RCC 7860 (cell line): ENCODE measurements around the gene NAXE.
A peak's percentile ranks its signal among the peaks of the same experiment; 100 is the strongest.
"Not testable (repeated sequence)": the region's sequence is repeated elsewhere in the genome, so short reads cannot be mapped to it uniquely, and the experiment has no call there.

Source experiments
- DNase-seq: peaks from one replicate; pipeline ENCODE4 v3.0.0-alpha.2; 2015; ENCODE audit warnings: low spot score
- FAIRE-seq: peaks from 2 replicates; lab custom pipeline; 2012; peaks lifted over from hg19 to GRCh38; lab: Jason Lieb, UNC

NAXE gene

DNA sequence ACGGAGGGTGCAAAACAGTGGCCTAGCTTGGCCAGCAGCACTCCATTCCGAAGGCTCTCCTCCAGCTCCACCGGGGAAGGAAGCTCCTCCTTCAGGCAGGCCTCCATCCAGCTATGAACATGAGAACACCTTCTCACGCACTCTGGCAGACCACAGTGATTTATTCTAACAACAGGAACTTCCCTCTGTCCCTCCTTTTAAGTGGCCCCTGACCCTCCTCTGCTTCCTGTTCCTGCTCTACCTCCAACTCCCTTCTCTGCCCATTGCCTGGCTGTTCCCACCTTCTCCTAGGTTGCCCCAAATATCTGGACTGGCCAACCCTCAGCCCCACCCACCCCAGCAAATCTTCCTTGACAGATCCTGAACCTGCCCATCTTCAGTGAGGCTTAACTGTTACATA lies 25.1 kb upstream of the NAXE start:
- FAIRE-seq = no peak
- no peak for DNase-seq

DNA sequence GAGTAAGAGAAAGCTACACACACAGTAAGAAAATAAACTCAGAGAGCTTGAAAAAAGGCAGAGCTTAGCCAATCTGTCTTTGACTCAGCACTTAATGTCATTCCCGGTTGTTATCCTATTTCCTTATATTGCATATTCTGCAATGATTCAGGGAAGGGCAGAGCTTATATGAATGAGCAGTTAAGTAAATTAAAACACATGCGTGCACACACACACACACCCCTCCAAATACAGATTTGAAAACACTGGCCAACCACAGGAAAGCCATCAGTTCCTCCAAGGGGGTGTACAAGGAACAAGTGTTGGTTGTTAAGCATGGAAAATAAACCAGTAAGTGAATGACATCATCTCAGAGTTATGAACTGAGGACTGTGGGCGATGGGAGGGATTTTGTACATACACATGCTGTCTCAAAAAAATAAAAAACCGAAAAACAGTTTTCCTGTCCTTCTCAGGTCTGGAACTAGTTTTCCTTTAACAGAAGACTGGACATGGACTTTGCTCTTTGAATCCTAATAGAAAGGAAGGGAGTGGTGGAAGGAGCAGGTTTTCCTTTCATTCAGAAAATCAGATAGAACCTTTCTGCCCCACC lies 20.2 kb upstream of the NAXE start:
- DNase-seq = peak; percentile 81
- FAIRE-seq = peak; percentile 56

DNA sequence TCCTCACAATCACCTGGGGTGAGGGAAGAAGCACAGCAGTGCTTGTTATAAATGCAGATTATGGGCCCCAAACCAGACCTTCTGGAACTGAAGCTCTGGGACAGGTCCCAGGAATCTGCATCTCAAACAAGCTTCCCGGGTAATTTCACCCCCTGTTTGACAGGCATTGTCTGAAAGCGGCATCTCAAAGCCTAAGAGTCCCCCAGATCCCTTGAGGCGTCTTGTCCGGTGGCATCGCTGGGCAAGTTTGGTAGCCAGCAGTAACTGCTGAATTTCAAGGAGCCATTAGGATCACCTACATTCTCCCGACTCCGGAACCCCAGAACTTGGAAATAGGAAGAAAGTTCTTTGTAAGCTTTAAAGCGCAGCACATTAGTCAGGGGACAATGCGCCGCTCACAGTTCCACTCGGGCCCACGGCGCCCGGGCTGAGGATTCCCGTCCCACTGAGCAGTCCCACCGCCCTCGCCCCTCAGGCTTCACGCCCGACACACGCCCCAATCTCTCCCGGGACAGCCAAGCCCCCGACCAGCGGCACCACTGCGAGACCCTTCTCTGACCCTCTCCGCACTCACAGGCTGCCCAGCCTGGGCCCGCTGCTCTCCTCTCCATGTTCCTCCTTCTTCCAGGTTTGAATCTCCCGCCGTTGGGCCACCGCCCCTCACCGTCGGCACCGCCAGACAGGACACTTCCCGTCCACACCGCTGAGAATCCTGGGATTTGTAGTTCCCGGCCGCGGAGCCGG lies 19.5 kb upstream of the NAXE start, which contains the start of gene IQGAP3:
Gene IQGAP3 (minus strand): TSS at position 647 of the 744 bp plus-strand sequence. CDS start 36 bp downstream, at position 611.
- FAIRE-seq (no peak), DNase-seq (peak; percentile 71)

DNA sequence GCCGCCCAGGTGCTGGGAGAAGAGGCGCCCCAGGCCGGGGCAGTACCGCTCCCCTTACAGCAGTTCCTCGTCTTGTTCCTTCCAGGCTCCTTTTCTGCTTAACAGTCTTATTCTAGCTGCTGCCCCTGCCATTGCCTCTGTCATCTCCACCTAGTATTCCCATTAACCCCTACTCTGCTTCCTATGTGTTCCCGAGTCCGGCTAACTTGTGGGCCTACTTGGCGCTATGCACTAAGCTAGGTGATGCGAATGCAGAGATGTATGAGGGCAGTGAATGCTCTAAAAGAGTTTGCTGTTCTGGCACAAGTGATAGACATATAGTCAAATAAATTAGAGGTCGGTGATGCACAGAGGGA lies 18.9 kb upstream of the NAXE start:
- no peak for FAIRE-seq
- DNase-seq = no peak

- no peak for DNase-seq
- FAIRE-seq = no peak
Observed at GRCh38 chr1:156574039-156574633, 17.4 kb upstream of the NAXE start.

DNA sequence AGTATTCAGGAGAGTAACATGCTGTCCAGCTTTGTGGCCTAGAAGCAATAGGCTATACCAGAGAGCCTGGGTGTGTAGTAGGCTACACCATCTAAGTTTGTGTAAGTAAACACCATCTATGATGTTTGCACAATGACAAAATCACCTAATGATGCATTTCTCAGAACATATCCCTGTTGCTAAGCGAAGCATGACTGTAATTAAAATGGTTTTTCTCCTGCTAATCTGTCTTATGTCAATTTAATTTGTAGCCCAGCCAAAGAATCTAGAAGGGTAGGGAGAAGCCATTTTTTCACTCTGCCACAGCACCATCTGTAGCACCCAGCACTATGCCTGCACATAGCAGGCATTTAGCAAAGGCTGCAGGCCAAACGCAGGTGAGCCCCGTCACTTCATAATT lies 14.0 kb upstream of the NAXE start:
- no peak for FAIRE-seq
- DNase-seq = no peak

- FAIRE-seq = no peak
Observed at GRCh38 chr1:156578055-156578454, 13.5 kb upstream of the NAXE start.

GRCh38 chr1:156579472-156579871 lies 12.1 kb upstream of the NAXE start, which contains the start of gene TTC24:
Gene TTC24, plus strand, starts transcription at chr1:156579723. Its CDS starts 1,642 bp downstream, at chr1:156581365.
- FAIRE-seq (no peak), DNase-seq (no peak)

More at GRCh38 chr1:156578055-156578454, 13.5 kb upstream of the NAXE start:
- DNase-seq = no peak

- FAIRE-seq = no peak
- no peak for DNase-seq
Observed at GRCh38 chr1:156581661-156582387, 9.8 kb upstream of the NAXE start.

GRCh38 chr1:156582388-156583017 lies 9.1 kb upstream of the NAXE start:
- no peak for DNase-seq
- FAIRE-seq = no peak

DNA sequence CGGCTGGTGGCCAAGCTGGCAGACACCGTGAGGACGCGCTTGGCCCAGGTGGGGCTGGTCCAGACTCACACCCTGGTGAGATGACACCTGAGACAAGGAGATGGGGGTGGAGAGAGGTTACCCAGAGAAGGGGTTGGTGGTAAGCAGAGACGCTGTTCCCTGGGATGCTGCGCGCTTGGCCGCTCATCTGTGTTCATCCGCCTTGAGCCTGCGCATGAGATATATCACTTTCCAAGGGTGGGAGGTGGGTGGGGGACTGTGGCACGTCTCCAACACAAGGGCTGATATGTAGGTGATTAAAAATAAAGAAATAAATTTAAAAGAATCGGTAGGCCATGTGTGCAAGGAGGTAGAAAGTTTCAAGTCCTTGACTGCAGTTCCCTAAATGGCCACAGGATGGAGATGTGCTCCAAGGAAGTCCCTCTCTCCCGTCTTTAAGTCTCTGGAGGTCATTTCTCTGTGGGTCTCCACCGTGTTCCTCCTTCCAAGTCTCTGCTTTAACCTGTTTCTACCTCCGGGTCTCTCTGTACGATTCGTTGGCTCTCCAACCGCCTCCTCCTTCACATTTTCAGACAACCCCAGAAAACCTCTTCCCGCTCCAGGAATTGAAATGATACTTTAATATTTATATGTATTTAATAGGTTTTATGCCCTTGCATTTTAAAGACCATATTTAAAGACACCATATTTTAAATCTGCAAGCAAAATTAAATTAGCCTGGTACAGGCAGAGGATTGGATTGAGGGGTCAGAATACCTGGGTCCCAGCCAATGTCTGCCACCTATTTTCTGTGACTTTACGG lies 7.6 kb upstream of the NAXE start:
- FAIRE-seq = peak; percentile 15
- peak; percentile 70 for DNase-seq

- DNase-seq (no peak), FAIRE-seq (no peak)
Observed at GRCh38 chr1:156584813-156585212, 6.8 kb upstream of the NAXE start.

DNA sequence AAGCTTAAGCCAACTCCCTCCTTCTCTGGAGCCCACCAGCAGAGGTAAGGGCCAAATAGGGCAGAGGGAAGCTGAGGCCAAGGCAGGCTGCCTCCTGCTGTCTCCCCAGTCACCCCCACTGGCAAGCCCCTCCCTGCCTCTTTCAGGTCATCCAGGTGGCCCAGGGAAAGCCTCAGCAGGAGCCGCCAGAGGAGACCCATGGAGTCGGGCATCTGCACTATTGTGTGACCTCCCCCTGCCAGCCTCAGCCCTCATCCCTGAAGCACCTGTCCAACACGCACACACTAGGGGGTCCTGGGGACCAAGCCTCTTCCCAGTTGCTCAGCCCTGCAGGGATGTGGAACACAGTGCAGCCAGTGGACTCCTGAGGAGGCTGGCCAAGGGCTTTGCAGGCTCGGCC lies 5.3 kb upstream of the NAXE start:
- FAIRE-seq (no peak), DNase-seq (no peak)

DNA sequence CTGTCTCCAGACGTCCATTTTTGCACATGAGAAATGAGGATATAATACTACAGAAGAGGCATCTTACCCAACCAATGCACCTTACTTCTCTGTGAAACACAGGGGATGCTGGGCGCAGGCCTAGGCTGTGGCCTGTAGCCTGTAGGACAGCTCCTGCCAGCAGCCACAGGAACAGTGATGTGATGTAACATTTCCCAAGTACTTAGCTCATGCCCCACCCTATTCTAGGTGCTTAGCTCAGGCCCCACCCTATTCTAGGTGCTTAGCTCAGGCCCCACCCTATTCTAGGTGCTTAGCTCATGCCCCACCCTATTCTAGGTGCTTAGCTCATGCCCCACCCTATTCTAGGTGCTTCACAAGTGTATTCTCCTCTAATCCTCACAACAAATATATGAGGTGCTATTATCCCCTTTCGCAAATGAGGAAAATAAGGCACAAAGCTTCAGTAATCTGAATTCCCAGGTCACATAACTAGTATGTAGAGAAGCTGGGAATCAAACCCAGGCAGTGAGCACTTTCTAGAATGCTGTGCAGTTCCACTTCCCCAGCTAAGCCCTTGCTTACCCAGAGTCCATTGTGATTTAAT lies 4.6 kb upstream of the NAXE start:
- FAIRE-seq = no peak
- DNase-seq = no peak

GRCh38 chr1:156587927-156588326 lies 3.6 kb upstream of the NAXE start:
- not testable (repeated sequence) for DNase-seq, FAIRE-seq

GRCh38 chr1:156589546-156589945 lies 2.0 kb upstream of the NAXE start:
- DNase-seq (no peak), FAIRE-seq (no peak)

DNA sequence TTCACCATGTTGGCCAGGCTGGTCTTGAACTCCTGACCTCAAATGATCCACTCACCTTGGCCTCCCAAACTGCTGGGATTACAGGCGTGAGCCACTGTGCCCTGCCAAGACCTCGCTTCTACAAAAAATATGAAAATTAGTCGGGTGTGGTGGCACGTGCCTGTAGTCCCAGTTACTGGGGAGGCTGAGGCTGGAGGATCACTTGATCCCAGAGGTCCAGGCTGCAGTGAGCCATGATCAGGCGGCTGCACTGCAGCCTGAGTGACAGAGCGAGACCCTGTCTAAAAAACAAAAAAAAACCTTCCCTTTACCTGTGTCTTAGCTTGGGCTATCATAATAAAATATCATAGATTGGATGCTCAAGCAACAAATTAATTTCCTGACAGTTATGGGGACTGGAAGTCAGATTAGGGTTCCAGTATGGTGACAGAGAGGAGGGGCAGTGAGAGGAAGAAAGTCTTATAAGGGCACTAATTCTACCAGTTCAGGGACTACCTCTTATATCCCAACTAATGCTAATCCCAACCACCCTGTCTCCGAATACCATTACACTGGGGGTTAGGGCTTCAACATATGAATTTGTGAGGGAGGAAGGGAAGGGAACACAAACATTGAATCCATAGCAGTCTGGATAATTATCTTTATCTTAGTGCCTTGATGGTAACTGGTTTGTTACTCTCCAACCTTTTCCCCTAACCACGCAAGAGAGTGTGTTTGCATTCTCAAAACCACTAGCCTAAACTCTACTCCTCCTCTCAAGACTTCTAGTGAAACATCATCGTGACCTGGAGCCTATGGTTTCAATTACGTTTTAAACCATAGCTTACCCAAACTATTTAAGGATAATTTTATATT lies 1.0 kb upstream of the NAXE start:
- no peak for FAIRE-seq
- no peak for DNase-seq

DNA sequence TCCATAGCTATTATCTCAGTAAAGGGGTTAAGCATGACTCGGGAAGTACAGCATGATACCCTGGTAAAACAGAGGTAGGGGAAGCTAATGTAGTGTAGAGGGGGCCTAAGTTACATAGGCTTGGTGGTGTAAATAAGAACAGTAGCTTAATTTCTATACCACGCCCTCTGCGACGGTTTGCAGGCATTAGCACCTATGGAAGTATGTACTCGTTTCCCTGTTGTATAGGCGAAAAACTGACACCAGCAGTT lies 470 bp upstream of the NAXE start:
- FAIRE-seq (no peak), DNase-seq (no peak)
